Mesenchymal stem cell (in vitro differentiated cells and primary cell): Measurements from ENCODE around the gene MSH3.

ENCODE experiments used
- DNase-seq: peaks from one replicate; pipeline ENCODE4 v3.0.0-alpha.2; 2013
- H2AFZ ChIP-seq: one replicate; pipeline ENCODE4 v1.6.1; 2013; ENCODE audit warnings: low read depth, mild to moderate bottlenecking, control low read depth, inconsistent platforms, low read length, moderate library complexity
- H2AK5ac ChIP-seq: 2 replicates; pipeline ENCODE4 v1.6.1; 2013; ENCODE audit warnings: low read length, moderate library complexity, mild to moderate bottlenecking, inconsistent platforms; ENCODE audit not compliant: severe bottlenecking
- H2BK120ac ChIP-seq: one replicate; pipeline ENCODE4 v1.6.1; 2013; ENCODE audit warnings: low read depth, mild to moderate bottlenecking, inconsistent platforms, low read length, moderate library complexity
- H2BK12ac ChIP-seq, 2 experiments: one replicate each; pipeline ENCODE4 v1.6.1; 2013; ENCODE audit warnings: inconsistent platforms in 2 of 2, low read length in 2 of 2, mild to moderate bottlenecking in 2 of 2, moderate library complexity in 2 of 2, control low read depth in 1 of 2
- H2BK15ac ChIP-seq: one replicate; pipeline ENCODE4 v1.6.1; 2013; ENCODE audit warnings: mild to moderate bottlenecking, low read depth, inconsistent platforms; ENCODE audit not compliant: poor library complexity, severe bottlenecking
- H2BK5ac ChIP-seq: 2 replicates; pipeline ENCODE4 v1.6.1; 2013; ENCODE audit warnings: low read depth, mild to moderate bottlenecking, low read length, control low read depth, inconsistent platforms; ENCODE audit not compliant: poor library complexity, severe bottlenecking
- H3K14ac ChIP-seq, 2 experiments: one replicate each; pipeline ENCODE4 v1.6.1; 2013; ENCODE audit warnings: inconsistent platforms in 2 of 2, low read length in 2 of 2, control low read depth in 1 of 2, mild to moderate bottlenecking in 1 of 2, moderate library complexity in 1 of 2
- H3K18ac ChIP-seq, 2 experiments: one replicate each; pipeline ENCODE4 v1.6.1; 2013; ENCODE audit warnings: inconsistent platforms in 2 of 2, low read length in 2 of 2, control low read depth in 1 of 2, low read depth in 1 of 2, mild to moderate bottlenecking in 1 of 2
- H3K23ac ChIP-seq, 2 experiments: one replicate each; pipeline ENCODE4 v1.6.1; 2013; ENCODE audit warnings: inconsistent platforms in 2 of 2, low read length in 2 of 2, mild to moderate bottlenecking in 2 of 2, moderate library complexity in 2 of 2, control low read depth in 1 of 2
- H3K27ac ChIP-seq: 2 replicates; pipeline ENCODE4 v1.5.1; 2013; ENCODE audit warnings: mild to moderate bottlenecking, moderate library complexity, low read length, control low read depth, inconsistent platforms; ENCODE audit not compliant: poor library complexity, severe bottlenecking
- H3K27me3 ChIP-seq, 2 experiments: 2 replicates each; pipeline versions ENCODE4 v1.6.1 to v1.7.0; 2013; ENCODE audit warnings: low read length in 2 of 2, mild to moderate bottlenecking in 2 of 2, moderate library complexity in 2 of 2, control low read depth in 1 of 2, inconsistent platforms in 1 of 2; ENCODE audit not compliant: control insufficient read depth in 1 of 2, insufficient read depth in 1 of 2
- H3K36me3 ChIP-seq, 2 experiments: 2 replicates each; pipeline versions ENCODE4 v1.6.1 to v1.7.0; 2013; ENCODE audit warnings: low read length in 2 of 2, control low read depth in 1 of 2, inconsistent platforms in 1 of 2, low read depth in 1 of 2, mild to moderate bottlenecking in 1 of 2; ENCODE audit not compliant: insufficient read depth in 2 of 2, control insufficient read depth in 1 of 2
- H3K4ac ChIP-seq, 2 experiments: one replicate each; pipeline ENCODE4 v1.6.1; 2013; ENCODE audit warnings: inconsistent platforms in 2 of 2, low read length in 2 of 2, mild to moderate bottlenecking in 2 of 2, moderate library complexity in 2 of 2, control low read depth in 1 of 2, low read depth in 1 of 2
- H3K4me1 ChIP-seq: 2 replicates; pipeline ENCODE4 v1.6.1; 2013; ENCODE audit warnings: low read depth, low read length, control low read depth; ENCODE audit not compliant: control insufficient read depth, insufficient read depth
- H3K4me2 ChIP-seq: 2 replicates; pipeline ENCODE4 v1.6.1; 2013; ENCODE audit warnings: low read length, mild to moderate bottlenecking, inconsistent platforms; ENCODE audit not compliant: poor library complexity, severe bottlenecking
- H3K4me3 ChIP-seq, 2 experiments: 2 replicates each; pipeline versions ENCODE4 v1.5.1 to v1.7.0; 2013; ENCODE audit warnings: low read length in 2 of 2, mild to moderate bottlenecking in 2 of 2, control low read depth in 1 of 2, low read depth in 1 of 2; ENCODE audit not compliant: insufficient read depth in 1 of 2
- H3K79me1 ChIP-seq: replicated peaks from 2 replicates; pipeline ENCODE4 v1.6.1; 2013; ENCODE audit warnings: mild to moderate bottlenecking, control low read depth, low read length, inconsistent platforms; ENCODE audit not compliant: poor library complexity, severe bottlenecking
- H3K9ac ChIP-seq: 2 replicates; pipeline ENCODE4 v1.7.0; 2013; ENCODE audit warnings: mild to moderate bottlenecking, low read length, moderate library complexity
- H3K9me3 ChIP-seq: 2 replicates; pipeline ENCODE4 v1.7.0; 2013; ENCODE audit warnings: mild to moderate bottlenecking, low read length; ENCODE audit not compliant: control insufficient read depth
- H4K8ac ChIP-seq: one replicate; pipeline ENCODE4 v1.6.1; 2013; ENCODE audit warnings: inconsistent platforms, mild to moderate bottlenecking, low read length, moderate library complexity
- H4K91ac ChIP-seq: one replicate; pipeline ENCODE4 v1.6.1; 2013; ENCODE audit warnings: mild to moderate bottlenecking, low read length, inconsistent platforms
- WGBS: methylation state at CpG from one replicate; pipeline ENCODE4 v1.1.7; 2013; ENCODE audit warnings: mixed read lengths; 5-methylcytosine and 5-hydroxymethylcytosine counted together

Gene MSH3

GRCh38 chr5:80853413-80853812 is 199.0 kb downstream of the MSH3 start:
- Histone ChIP-seq H4K8ac (no peak overlapping the region), H3K27ac (no peak overlapping the region), H3K14ac (no peak overlapping the region), H3K4me3 (no peak overlapping the region), H3K4me2 (no peak overlapping the region), H2AFZ (no peak overlapping the region), H3K27me3 (no peaks in the 10 kb centered on the region), H2AK5ac (no peak overlapping the region), H2BK12ac (no peak overlapping the region), H3K18ac (no peak overlapping the region), H2BK15ac (no peak overlapping the region), H3K4me1 (no peaks in the 10 kb centered on the region), H2BK120ac (no peak overlapping the region), H3K9ac (no peak overlapping the region), H4K91ac (no peak overlapping the region), H3K36me3 (peaks cover 8 to 19% of the 10 kb centered on the region in 2 experiments), H3K9me3 (peaks cover 20% of the 10 kb centered on the region), H2BK5ac (no peak overlapping the region), H3K79me1 (peaks cover 1% of the 10 kb centered on the region), H3K23ac (no peak overlapping the region), H3K4ac (no peak overlapping the region)
- WGBS, result no CpG with 5 or more reads among the region's 2 CpGs
- no peak for DNase-seq

GRCh38 chr5:80854583-80854982 is 200.1 kb downstream of the MSH3 start:
- Histone ChIP-seq H3K4me3 (no peak overlapping the region), H2BK12ac (no peak overlapping the region), H3K9ac (no peak overlapping the region), H2BK5ac (no peak overlapping the region), H3K79me1 (peaks cover 1% of the 10 kb centered on the region), H4K91ac (no peak overlapping the region), H3K18ac (no peak overlapping the region), H3K36me3 (peaks cover 1 to 15% of the 10 kb centered on the region in 2 experiments), H3K4ac (no peak overlapping the region), H3K4me1 (no peaks in the 10 kb centered on the region), H3K9me3 (peaks cover 13% of the 10 kb centered on the region), H3K14ac (no peak overlapping the region), H3K23ac (no peak overlapping the region), H2AFZ (no peak overlapping the region), H3K27me3 (no peaks in the 10 kb centered on the region), H2BK15ac (no peak overlapping the region), H3K4me2 (no peak overlapping the region), H4K8ac (no peak overlapping the region), H2AK5ac (no peak overlapping the region), H2BK120ac (no peak overlapping the region), H3K27ac (no peak overlapping the region)
- WGBS, result 95% methylated on average over 2 of the region's 2 CpGs
- DNase-seq, result no peak

GRCh38 chr5:80860924-80861613 is 206.6 kb downstream of the MSH3 start:
- Histone ChIP-seq H3K27ac (peak overlapping the region; percentile 53), H2BK5ac (no peak overlapping the region), H3K14ac (no peak overlapping the region), H4K91ac (no peak overlapping the region), H3K79me1 (no peaks in the 10 kb centered on the region), H3K4me3 (no peak overlapping the region), H3K27me3 (no peaks in the 10 kb centered on the region), H3K9me3 (no peaks in the 10 kb centered on the region), H3K4me2 (no peak overlapping the region), H2BK15ac (no peak overlapping the region), H4K8ac (no peak overlapping the region), H2AFZ (no peak overlapping the region), H2BK120ac (no peak overlapping the region), H3K9ac (no peak overlapping the region), H3K18ac (no peak overlapping the region), H2AK5ac (no peak overlapping the region), H3K4ac (no peak overlapping the region), H3K4me1 (no peaks in the 10 kb centered on the region), H2BK12ac (no peak overlapping the region), H3K36me3 (peaks cover 2 to 6% of the 10 kb centered on the region in 2 experiments), H3K23ac (no peak overlapping the region)
- WGBS, result 52% methylated on average over 2 of the region's 2 CpGs
- DNase-seq, result peak; percentile 56

- Histone ChIP-seq H3K9me3 (no peaks in the 10 kb centered on the region), H2BK120ac (no peak overlapping the region), H3K4me3 (no peak overlapping the region), H3K4me1 (no peaks in the 10 kb centered on the region), H3K14ac (no peak overlapping the region), H2AFZ (no peak overlapping the region), H4K91ac (no peak overlapping the region), H3K9ac (no peak overlapping the region), H3K27ac (no peak overlapping the region), H2BK15ac (no peak overlapping the region), H3K79me1 (no peaks in the 10 kb centered on the region), H3K23ac (no peak overlapping the region), H2BK5ac (no peak overlapping the region), H3K4ac (no peak overlapping the region), H3K18ac (no peak overlapping the region), H3K36me3 (peaks cover 3 to 16% of the 10 kb centered on the region in 2 experiments), H3K4me2 (no peak overlapping the region), H4K8ac (no peak overlapping the region), H3K27me3 (no peaks in the 10 kb centered on the region), H2BK12ac (no peak overlapping the region), H2AK5ac (no peak overlapping the region)
- 43% methylated on average over 3 of the region's 3 CpGs for WGBS
- DNase-seq, result no peak
Observed at GRCh38 chr5:80863708-80864107, 209.3 kb downstream of the MSH3 start.
